Cardiac muscle cell (in vitro differentiated cells and primary cell): Measurements from ENCODE around the gene PDE1A. TPM values are rescaled to one million over a fixed set of nuclear protein-coding genes. Genes with fewer than 3 reads are reported as not detected.

ENCODE experiments used
- DNase-seq, 2 donors: peaks; one replicate each; pipeline versions ENCODE4 v3.0.0 to v3.0.0-alpha.2; 2010 to 2017; ENCODE audit warnings: low read depth in 1 of 2, low spot score in 1 of 2
- H3K27ac ChIP-seq: fragments of 200-600 bp; sonication (generic); 2 replicates; pipeline ENCODE4 v1.5.1; 2016
- H3K27me3 ChIP-seq: fragments of 200-600 bp; sonication (generic); 2 replicates; pipeline ENCODE4 v1.6.0; 2016; ENCODE audit warnings: control low read depth
- H3K36me3 ChIP-seq: fragments of 200-600 bp; sonication (generic); 2 replicates; pipeline ENCODE4 v1.5.1; 2016; ENCODE audit warnings: control low read depth
- H3K4me1 ChIP-seq: fragments of 200-600 bp; sonication (generic); 2 replicates; pipeline ENCODE4 v1.8.1; 2017; ENCODE audit warnings: low read depth, mild to moderate bottlenecking, mixed run types
- H3K4me3 ChIP-seq: fragments of 200-600 bp; sonication (generic); 2 replicates; pipeline ENCODE4 v1.5.1; 2016; ENCODE audit warnings: mild to moderate bottlenecking
- H3K9me3 ChIP-seq: fragments of 200-600 bp; sonication (generic); 2 replicates; pipeline ENCODE4 v1.5.1; 2017; ENCODE audit warnings: low read depth, mild to moderate bottlenecking, control low read depth
- CTCF ChIP-seq: IDR thresholded peaks from 2 replicates; pipeline ENCODE4 v1.5.1; 2012; ENCODE audit warnings: low read depth, mild to moderate bottlenecking, low read length
- polyA plus RNA-seq: library from polyadenylated mRNA; unstranded; fragments of >200 nt; fragmentation: Nextera tagmentation; extraction: Ambion mirVana; gene quantifications from 2 replicates; pipeline ENCODE4 v1.2.1, GENCODE V29; 2016
- total RNA-seq: library from RNA; depleted of rRNA; stranded (reverse); fragments of >200 nt; gene quantifications from 2 replicates; pipeline ENCODE4 v1.2.3, GENCODE V29; 2016

Gene PDE1A
- total and polyA plus RNA-seq, 2 experiments from 2014 or later, result 0.06 to 0.60 TPM

GRCh38 chr2:182426082-182426917 is 536 bp downstream of the PDE1A start:
- H3K36me3 ChIP-seq, result no peaks in the 10 kb centered on the region
- no peaks in the 10 kb centered on the region for H3K27me3 ChIP-seq
- no peak overlapping the region for H3K27ac ChIP-seq
- H3K4me1 ChIP-seq, result peaks cover 11% of the 10 kb centered on the region
- H3K9me3 ChIP-seq, result no peaks in the 10 kb centered on the region
- no peak overlapping the region for H3K4me3 ChIP-seq
- no peak for TF ChIP-seq CTCF
- DNase-seq, result peak; percentile 58 to 75

DNA sequence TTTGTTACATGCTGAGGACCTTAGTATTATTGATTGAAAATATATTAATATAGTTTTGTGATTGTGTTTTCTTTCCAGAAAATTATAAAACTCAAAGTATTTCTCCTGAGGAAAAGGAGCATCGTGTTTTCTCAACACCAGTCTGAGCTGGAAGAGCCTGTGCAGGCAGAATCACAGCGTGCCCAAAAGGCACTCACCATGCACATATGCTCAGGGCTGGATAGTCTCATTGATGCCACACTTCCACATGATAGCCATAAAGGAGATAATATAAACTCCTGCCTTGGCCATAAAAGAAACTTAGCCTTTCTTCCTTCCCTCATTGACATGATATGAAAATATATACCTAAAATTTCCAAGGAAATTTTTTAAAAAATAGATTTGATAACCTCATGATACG is 4.0 kb downstream of the PDE1A start:
- no peak for DNase-seq
- Histone ChIP-seq H3K27ac (no peak overlapping the region), H3K4me1 (peaks cover 11% of the 10 kb centered on the region), H3K9me3 (no peaks in the 10 kb centered on the region), H3K4me3 (no peak overlapping the region), H3K27me3 (no peaks in the 10 kb centered on the region), H3K36me3 (no peaks in the 10 kb centered on the region)
- TF ChIP-seq CTCF, result no peak

DNA sequence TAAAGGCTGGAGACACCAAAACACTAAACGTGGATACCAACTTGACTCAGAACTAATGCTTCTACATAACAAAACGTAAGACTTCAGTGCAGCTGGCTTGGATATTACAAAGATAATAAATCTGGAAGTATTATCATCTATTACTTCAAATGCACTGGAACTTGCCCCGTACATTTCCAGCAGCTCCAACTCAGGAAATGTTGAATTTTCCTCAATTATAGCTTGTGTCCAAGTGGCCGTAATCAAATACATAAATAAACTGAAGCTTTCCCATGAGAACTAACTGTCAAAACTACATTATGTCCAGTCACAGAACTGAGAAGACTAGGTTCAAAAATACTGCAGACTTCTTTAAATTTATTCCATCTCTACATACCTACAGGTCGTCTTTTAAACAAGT is 6.2 kb downstream of the PDE1A start:
- no peaks in the 10 kb centered on the region for H3K27me3 ChIP-seq
- TF ChIP-seq CTCF, result no peak
- H3K4me1 ChIP-seq, result peaks cover 1% of the 10 kb centered on the region
- H3K27ac ChIP-seq, result no peak overlapping the region
- DNase-seq, result no peak
- H3K9me3 ChIP-seq, result no peaks in the 10 kb centered on the region
- no peak overlapping the region for H3K4me3 ChIP-seq
- no peaks in the 10 kb centered on the region for H3K36me3 ChIP-seq

DNA sequence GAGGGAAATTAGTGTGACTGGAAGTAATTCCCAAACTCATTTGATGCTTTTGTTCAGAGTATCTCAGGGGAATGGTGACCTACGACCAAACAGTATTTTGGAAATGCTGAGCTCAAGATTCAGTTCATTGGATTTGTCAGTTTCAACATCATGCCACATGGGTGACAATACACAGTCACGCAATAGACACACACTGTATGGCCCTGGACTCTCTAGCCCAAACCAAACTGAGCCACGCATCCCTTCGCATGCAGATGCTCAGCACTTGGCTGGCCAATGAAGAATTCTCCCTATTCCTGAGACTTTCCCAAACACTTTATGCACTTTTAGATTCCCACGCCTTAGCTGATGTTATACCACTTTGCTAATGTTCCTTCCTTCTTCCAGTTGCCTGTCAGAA is 10.0 kb downstream of the PDE1A start:
- DNase-seq, result no peak
- Histone ChIP-seq H3K4me3 (no peak overlapping the region), H3K27me3 (no peaks in the 10 kb centered on the region), H3K4me1 (no peaks in the 10 kb centered on the region), H3K27ac (no peak overlapping the region), H3K36me3 (no peaks in the 10 kb centered on the region), H3K9me3 (no peaks in the 10 kb centered on the region)
- TF ChIP-seq CTCF, result no peak

GRCh38 chr2:182416191-182416590 is 10.6 kb downstream of the PDE1A start:
- Histone ChIP-seq H3K9me3 (no peaks in the 10 kb centered on the region), H3K27me3 (no peaks in the 10 kb centered on the region), H3K27ac (no peak overlapping the region), H3K36me3 (no peaks in the 10 kb centered on the region), H3K4me3 (no peak overlapping the region), H3K4me1 (no peaks in the 10 kb centered on the region)
- no peak for DNase-seq
- no peak for TF ChIP-seq CTCF
